Activated CD8-positive, alpha-beta memory T cell treated with anti-CD3 and anti-CD28 coated beads for 36 hours (primary cell): Measurements from ENCODE around the gene SERPINA4. TPM values are rescaled to one million over a fixed set of nuclear protein-coding genes. Genes with fewer than 3 reads are reported as not detected.

Experiments used
- CTCF ChIA-PET: fragments of 350-600 bp; sonication (Branson Sonifier 250); formaldehyde crosslinking; loops from one replicate; lab custom pipeline; 2021; ENCODE audit warnings: antibody characterized with exemption; lab: Charles Lee
- POLR2A ChIA-PET: fragments of 350-600 bp; sonication (Branson Sonifier 250); formaldehyde crosslinking; loops from one replicate; lab custom pipeline; 2021; ENCODE audit warnings: antibody characterized with exemption; lab: Charles Lee
- total RNA-seq, 2 experiments: library from RNA; stranded (reverse); gene quantifications; one replicate each; pipeline ENCODE4 v1.2.3, GENCODE V29; 2021

The SERPINA4 gene
- total RNA-seq, 2 experiments from 2014 or later = not detected

DNA sequence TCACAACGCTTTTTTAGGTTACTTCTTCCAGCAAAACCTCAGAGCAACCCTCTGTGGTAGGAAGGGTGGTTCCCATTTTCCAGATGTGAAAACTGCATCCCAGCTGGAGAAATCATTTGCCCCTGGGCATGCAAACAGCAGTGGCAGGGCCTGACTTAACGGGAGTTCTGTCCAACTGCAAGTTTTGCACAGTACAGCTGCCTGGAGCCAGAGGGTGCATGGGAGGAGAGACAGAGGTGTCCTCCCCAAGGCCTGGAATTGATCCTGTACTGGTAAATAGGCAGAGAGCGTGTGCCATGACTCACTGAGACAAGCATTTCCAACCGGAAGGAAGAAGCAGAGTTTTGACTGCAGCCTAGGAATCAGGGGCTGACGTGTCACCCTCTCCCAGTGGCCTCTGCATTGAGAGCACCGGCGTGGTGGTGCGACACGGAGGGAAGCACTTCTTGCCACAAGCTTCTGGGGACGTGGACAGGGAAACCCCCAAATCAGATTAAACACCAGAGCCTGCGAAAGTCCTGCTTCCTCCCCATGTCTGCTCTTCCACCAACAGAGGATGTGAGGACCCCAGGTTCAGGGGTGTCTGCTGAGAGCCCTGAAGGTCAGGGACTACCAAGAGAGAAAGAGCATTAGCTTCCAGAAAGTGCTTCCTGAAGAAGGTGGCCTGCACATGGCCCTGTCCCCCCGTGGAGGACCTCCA, 19.0 kb upstream of the SERPINA4 start:
- ChIA-PET POLR2A (no interaction called here), CTCF (interaction anchor here (0.6 kb wide), 1 partner anchor 656 kb away, joined by 3 read pairs; no protein-coding TSS in a partner anchor)

DNA sequence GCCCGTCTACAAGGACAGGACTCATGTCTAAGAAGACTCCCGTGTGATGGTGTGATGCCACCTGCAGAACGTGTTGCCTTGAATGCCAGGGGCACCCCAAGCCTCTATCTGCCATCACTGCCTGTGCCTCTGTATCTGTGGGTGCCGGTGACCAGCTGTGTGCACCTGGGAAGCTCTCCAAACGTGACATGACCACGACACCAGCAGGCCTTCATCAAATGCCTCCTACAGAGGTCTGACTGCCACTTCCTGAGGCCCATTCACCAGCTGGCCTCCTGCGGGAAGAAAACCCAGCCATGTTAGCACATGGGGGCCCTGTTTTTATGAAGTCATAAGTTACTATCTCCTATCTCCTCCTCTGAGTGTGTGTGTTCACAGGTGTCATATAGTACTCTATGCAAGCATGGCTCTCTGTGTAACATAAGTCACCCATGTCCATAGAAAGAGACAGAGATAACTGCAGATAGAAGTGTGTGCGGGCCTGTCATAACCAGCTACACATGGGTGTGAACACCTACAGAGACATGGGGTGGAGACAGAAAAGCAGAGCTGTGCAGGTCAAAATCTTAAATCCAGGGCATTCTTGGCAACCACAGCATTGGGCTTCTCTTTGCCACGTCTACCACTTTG, 18.3 kb upstream of the SERPINA4 start:
- ChIA-PET CTCF (no interaction called here), POLR2A (no interaction called here)

DNA sequence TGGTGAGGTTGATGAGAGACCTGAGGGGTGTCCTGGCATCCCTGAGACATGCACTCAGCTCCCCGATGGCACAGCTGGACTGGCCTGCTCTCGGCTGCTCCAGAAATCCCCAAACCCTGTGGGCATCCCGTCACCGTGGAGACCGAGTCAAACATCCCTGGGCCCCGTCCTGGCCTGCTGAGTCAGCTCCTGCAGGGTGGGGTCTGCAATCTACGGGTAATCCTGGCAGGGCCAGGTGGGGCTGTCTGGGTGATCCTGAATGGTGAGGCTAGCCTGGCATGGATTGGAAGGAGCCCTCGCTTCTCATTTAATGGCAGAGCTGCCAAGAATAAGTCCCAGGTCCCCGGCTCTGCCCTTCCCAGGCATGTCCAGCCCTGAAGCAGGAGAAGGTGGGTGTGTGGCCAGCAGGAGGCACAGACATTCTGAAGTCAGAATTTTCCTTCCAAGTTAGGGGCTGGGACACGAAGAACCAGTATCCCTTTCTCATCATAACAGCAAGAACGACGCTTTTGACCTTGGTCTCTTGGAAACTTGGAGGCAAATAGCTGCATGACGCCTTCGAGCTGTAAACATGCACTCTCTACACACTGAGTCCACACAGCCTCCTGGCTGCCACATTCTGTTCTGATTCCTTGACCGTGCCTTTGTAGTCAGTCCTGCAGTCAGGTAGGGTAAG, 17.7 kb upstream of the SERPINA4 start:
- ChIA-PET POLR2A (no interaction called here), CTCF (no interaction called here)

DNA sequence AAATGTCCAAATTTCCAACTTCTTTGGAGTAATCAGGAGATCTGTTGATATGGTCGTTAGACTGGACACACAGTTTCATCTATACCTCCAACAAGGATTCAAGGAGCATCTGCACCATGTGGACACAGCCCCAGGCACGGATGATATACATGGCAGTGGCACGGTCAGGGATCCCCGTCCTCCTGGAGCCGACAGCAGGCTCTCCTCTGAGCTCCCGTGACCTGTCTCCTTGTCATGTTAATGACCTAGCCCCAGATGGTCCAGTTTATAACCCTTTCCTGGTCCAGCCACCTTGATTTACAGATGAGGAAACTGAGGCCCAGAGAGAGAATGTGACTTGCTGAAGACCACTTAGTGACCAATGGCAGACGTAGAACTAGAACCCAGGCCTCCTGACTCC, 16.5 kb upstream of the SERPINA4 start:
- CTCF ChIA-PET = no interaction called here
- POLR2A ChIA-PET = no interaction called here

DNA sequence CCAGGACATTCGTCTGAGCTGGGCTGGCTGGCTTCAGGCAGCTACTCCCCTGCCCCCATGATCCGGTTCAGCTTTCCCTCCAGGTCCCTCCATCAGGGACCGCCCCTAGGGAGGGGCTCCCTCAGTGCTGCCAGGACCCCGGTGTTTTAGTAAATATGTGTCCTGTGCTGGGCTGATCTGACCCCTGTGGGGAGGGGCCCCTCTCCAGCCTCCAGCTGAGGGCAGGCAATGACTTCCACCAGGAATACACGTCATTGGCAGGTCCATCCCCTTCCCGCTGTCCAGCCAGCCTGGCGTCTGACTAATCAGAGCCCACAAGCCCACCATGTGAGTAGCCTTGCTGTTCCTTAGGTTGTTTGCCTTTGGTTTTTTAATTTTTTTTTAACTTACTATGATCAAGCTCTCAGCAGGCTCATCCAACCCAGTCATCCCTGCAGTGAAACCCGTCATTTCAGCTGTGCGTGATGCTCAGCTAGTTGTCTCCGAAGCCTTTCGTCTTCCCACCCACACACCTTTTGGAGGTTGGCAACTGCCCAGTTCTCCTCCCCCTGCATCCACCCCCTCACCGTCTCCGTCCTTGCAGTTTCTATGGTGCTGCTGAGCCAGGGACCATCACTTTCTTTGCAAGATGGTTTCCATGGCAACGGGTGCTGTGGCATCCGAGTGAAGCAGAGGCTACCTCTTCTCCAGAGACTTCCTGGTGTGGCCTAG, 16.0 kb upstream of the SERPINA4 start:
- ChIA-PET CTCF (no interaction called here), POLR2A (no interaction called here)

DNA sequence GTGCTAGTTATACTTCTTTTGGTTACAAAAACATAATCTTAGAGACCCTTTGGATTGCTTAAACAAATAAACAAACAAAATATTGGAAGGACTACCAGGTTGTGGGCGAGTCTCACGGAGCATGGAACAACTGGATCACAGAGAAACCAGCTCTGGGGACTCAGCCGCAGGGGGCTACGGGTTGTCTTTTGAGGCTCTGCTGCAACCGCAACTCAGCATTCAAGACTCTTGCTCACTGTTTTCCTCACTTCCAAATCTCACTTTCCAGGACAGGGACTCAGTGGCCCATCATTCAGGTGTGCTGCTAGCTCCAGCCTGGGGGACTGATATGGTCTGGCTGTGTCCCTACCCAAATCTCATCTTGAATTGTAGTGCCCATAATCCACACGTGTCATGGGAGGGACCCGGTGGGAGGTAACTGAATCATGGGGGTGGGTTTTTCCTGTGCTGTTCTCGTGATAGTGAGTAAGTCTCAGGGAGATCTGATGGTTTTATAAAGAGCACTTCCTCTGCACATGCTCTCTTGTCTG, 14.0 kb upstream of the SERPINA4 start:
- POLR2A ChIA-PET = no interaction called here
- CTCF ChIA-PET = no interaction called here

DNA sequence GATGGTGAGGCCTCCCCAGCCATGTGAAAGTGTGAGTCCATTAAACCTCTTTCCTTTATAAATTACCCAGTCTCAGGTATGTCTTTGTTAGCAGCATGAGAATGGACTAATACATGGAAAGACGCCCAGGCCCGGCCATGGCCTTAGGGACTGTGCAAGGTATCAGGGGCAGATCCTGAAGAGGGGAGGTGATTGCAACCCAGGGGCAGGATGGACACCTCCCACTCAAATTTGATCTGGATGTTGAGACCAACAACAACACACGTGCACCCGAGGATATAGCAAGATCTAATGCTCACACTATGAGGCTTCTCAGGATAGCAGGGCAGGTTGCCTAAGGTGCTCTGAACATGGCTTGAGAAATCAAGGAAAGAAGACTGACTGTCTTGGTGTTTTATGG, 13.5 kb upstream of the SERPINA4 start:
- CTCF ChIA-PET = interaction anchor here (1.4 kb wide), 1 partner anchor 114 kb away, joined by 3 read pairs; no protein-coding TSS in a partner anchor
- POLR2A ChIA-PET = no interaction called here

DNA sequence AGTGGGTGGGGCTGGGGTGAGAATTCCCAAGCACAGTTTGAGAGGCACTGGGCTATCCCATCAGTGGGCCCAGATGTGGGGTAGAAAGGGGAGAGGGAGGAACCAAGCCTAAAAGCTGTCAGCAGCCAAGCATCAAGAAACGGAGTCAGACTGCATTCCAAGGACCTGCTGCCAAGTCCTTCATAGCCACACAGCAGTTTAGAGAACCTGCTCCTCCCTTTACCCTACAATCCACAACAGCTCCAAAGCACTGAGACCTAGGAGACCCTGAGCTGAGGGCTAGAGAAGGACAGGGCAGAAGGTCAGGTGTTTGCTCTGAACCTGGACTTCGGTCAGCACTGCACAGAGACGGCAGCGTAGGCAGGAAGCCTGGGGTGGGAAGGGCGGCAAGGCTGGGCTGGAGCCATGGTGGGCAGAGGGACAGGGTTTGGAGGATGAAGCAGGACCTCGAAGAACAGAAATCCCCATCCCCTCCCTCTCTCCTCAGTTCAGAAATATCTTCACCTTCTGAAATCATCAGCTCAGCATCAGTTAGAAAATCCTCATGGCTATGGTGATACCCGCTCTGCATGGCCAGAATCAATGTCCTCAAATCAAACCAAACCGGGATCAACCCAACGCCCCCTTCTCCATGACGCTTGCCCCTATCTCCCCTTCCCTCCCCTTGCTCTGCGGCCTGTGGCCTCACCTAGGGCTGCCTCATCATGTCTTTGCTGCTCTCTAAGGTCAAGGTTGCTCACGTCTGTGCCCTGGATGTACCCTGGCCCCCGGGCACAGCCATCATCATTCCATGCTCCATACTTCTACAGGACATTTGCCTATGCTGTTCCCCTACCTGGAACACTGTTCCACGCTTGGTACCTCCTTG, 12.9 kb upstream of the SERPINA4 start:
- ChIA-PET CTCF (interaction anchor here (0.7 to 1.4 kb wide), 3 partner anchors 16 to 114 kb away, joined by 3 to 4 read pairs (median 3); no protein-coding TSS in a partner anchor), POLR2A (no interaction called here)

DNA sequence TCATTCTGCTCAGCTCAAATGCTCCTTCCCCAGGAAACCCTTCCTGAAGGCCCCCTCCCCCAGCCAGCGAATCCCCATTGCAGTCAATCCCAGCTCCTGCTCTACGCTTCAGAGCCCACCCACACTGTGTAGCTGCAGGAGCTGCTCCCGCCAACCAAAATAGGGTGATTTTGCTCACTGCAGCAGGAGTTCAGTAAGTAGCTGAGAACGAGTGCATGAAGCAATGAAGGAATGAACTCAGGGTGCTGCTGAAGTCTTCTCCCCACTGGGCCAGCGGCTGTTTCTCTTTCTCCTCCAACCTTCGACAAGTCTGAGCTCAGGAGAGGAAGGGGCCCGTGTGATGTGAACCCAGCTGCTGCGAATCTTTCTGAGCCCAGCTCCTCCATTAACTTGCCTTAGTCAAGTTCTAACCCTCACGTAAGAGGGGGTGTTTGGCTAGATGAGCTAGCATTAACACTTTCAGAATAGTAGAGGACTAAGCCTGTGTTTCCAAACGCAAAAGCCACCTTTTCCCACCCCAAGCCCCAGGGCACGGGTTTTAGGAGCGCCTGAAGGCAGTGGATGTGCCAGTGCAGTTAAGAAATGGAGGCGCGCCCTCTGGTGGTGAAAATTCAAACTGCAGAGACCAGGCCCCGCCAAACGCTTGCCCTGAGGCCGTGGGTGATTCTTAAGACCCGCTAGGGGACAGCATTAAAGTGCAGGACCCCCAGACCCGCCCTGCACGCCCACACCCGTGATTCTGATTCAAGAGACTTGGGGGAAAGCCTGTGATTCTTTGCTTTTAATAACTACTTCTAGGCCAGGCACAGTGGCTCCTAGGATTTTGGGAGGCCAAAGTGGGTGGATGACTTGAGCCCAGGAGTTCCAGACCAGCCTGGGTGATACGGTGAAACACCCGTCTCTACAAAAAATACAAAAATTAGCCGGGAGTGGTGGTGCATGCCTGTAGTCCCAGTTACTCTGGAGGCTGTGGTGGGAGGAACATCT, 11.9 kb upstream of the SERPINA4 start:
- POLR2A ChIA-PET = no interaction called here

DNA sequence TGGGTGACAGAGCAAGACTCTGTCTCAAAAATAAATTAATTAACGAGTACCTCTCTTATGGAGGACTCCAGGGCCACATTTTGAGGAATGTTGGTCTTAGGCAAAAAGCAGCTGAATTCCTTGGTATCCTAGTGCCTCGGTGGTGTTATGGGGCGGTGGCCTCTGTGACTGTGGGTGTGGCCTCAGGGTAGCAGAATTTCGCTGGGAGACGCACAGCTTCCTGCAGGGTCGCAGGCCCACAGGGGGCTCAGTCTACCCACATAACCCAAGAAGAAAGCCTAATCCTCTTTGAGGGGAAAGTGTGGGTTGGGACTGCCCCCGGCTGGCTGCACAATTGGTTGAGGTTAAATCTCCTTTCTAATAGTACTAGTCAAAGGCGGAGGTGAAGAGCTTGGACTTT, 11.2 kb upstream of the SERPINA4 start:
- CTCF ChIA-PET = no interaction called here

More for the DNA sequence above, 11.9 kb upstream of the SERPINA4 start:
- CTCF ChIA-PET = interaction anchor here (1.2 to 1.4 kb wide), 2 partner anchors 17 to 115 kb away, joined by 3 to 4 read pairs; no protein-coding TSS in a partner anchor

DNA sequence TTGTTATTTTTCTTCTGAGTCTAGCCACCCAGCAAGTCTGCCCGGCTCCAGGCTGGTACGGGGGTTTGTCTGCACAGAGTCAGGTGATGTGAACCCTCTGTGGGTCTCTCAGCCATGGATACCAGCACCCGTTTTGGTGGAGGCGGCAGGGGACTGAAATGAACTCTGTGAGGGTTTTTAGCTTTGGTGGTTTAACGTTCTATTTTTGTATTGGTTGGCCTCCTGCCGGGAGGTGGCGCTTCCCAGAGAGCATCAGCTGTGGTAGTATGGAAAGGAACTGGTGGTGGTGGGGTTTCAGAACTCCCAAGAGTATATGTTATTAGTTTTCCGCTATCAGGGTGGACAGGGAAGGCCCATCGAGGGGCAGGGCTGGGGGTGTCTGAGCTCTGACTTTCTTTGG, 5.3 kb upstream of the SERPINA4 start:
- CTCF ChIA-PET = no interaction called here
- POLR2A ChIA-PET = no interaction called here

More for the DNA sequence above, 11.2 kb upstream of the SERPINA4 start:
- POLR2A ChIA-PET = no interaction called here

DNA sequence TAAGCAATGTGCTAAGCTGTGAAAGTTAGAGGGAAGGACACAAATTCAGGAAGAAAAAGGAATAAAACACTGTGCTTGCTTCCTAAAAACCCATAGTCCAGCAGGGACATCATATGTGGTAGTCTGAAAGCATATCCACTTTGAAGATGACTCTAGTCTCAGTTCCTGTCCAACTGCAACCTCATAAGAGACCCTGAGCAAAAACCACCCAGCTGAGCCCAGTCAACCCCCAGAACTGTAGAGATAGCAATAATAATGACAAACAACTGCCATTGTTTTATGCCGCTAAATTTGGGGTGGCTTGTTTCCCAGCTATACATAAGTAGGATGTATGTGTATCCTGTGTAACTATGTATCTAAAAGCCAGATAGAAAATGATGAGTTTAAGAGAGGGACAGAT, 3.9 kb upstream of the SERPINA4 start:
- ChIA-PET CTCF (no interaction called here), POLR2A (no interaction called here)

DNA sequence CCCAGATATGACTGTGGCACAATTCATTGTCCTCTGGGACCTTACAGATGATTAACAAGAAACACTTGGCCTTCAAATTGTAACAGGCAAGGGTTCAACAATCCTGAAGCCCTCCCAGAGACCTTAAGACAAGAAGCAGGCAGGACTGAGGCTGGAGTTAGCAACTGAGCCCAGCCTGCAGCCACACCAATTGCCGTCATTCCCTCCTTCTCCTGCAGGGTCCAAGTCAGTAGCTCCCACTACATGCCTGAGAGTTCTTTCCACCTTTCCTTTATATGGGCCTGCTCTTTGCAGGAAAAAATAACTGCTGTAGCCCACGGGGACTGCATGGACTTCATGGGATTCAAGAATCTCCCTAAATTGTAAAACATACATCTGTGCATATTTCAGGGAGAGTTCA, 2.4 kb upstream of the SERPINA4 start:
- ChIA-PET POLR2A (no interaction called here), CTCF (no interaction called here)

DNA sequence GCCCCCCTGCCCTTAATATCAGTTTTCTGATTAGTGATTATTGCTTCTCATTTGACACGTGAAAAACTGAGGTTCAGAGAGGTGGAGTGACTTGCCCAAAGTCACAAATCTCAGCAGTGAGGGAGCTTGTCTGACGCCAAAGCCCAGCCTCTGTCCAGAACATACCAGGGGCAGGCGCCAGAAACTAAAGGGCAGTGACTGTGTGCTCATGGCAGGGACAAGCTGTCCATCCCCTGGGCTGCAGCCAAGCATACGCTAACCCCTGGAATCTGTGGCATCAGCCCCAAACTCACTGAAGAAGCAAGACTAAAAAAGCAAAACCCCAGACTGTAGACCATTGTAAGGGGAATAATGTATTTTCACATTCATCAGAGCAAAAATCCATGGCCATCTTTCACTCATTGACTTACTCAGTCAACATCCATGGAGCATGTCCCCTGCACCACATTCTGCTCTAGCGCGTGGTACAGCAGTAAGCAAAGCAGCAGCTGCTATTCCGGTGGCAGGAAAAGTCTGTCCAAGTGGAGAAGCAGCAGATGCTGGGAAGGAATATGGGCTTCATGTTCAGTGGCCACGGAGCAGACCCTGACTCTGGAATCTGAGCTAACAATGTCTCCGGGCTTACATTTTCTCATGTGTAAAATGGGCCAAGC, 1.5 kb upstream of the SERPINA4 start:
- POLR2A ChIA-PET = no interaction called here
- CTCF ChIA-PET = no interaction called here

DNA sequence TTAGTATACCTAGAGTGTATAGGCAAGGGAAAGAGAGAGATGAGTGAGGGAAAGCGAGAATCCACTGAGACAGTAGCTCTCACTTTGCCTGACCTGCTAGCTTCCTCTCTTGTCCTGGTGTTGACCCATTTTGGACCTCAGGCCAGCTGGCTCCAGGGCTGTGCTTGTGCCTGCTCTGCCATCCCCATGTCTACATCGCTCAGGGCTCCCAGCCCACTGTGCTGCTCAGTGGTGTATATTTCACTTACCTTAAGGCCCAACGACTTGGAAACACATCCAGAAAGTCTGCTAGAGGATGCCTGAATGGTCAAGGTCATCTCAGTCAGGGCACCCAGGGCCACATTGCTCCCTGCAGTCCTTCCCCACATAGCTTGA, 964 bp upstream of the SERPINA4 start:
- CTCF ChIA-PET = no interaction called here
- POLR2A ChIA-PET = no interaction called here

DNA sequence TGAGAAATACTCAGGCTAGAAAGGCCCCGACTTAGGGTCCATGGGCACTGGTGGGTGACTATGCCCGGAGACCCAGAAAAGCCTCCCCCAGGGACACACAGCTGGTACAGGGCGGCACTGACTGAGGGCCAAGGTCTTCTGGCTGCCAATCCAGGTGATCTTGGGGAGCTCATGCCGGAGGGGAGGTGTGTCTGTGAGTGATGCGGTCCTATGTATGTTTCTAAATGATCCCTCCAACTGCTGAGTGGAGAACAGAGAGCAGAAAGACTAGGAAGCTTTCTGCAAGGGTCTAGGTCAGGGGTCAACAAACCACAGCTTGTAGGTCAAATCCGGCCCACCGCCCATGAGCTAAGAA, 391 bp downstream of the SERPINA4 start:
- POLR2A ChIA-PET = no interaction called here
- CTCF ChIA-PET = no interaction called here

DNA sequence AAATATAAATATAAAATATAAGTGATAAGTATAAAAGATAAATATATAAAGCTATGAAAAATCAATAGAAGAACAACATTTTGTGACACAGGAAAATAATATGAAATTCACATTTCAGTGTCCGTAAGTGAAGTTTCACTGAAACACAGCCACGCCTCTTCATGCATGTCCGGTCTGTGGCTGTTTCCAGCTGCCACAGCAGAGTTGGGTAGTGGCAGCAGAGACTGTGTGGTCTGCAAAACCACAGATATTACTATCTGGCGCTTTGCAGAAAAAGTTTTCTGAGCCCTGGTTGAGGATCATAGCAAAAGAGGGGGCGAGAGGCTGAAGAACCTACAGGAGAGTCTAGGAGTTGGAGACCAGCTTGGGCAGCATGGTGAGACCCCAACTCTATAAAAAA, 780 bp downstream of the SERPINA4 start:
- ChIA-PET CTCF (no interaction called here), POLR2A (no interaction called here)
